Right cardiac atrium (tissue), 5 donors: ENCODE data around the gene RALGPS2. TPM values are rescaled to one million over a fixed set of nuclear protein-coding genes. Genes with fewer than 3 reads are reported as not detected.

Experiments used
- ATAC-seq, 2 donors: fragments of 200-7000 bp; cut with Tn5 transposase; one replicate each; pipeline versions ENCODE4 v1.8.0 to v1.9.1; 2020; ENCODE audit warnings: moderate library complexity in 2 of 2, mild to moderate bottlenecking in 1 of 2
- DNase-seq, 3 donors: peaks; one replicate each; pipeline ENCODE4 v3.0.0-alpha.2; 2020
- H3K27ac ChIP-seq: one replicate; pipeline ENCODE4 v1.5.1; 2013; ENCODE audit warnings: mild to moderate bottlenecking, low read length, control low read depth, moderate library complexity
- H3K27me3 ChIP-seq: one replicate; pipeline ENCODE4 v1.6.1; 2013; ENCODE audit not compliant: control insufficient read depth, insufficient read depth
- H3K4me1 ChIP-seq: one replicate; pipeline ENCODE4 v1.6.1; 2013; ENCODE audit warnings: low read length; ENCODE audit not compliant: control insufficient read depth, insufficient read depth
- H3K4me3 ChIP-seq: one replicate; pipeline ENCODE4 v1.5.1; 2013; ENCODE audit warnings: low read length, control low read depth
- H3K9me3 ChIP-seq: one replicate; pipeline ENCODE4 v1.6.1; 2013; ENCODE audit warnings: low read length; ENCODE audit not compliant: control insufficient read depth
- WGBS: extraction: QIAGEN DNeasy Blood & Tissue Kit; methylation state at CpG from one replicate; pipeline ENCODE4 v1.1.7; 2013; 5-methylcytosine and 5-hydroxymethylcytosine counted together
- intact Hi-C, 4 donors: fragments of 100-400 bp; cut with DNase I; formaldehyde crosslinking; loops; one replicate each; pipeline versions ENCODE4 v1.11.0 to v1.14.0; 2022 to 2023
- polyA plus RNA-seq: library from polyadenylated mRNA; stranded (reverse); fragments of 200-250 nt; gene quantifications from one replicate; pipeline ENCODE4 v1.2.3, GENCODE V29; 2013
- total RNA-seq, 4 donors: library from RNA; stranded (reverse); fragmentation: NEBNext Ultra II Directional; extraction: Animal tissue kit (Norgen Biotek cat#: 25700); gene quantifications; one replicate each; pipeline ENCODE4 v1.2.1, GENCODE V29; 2021
- donor health status: healthy with polysubstance abuse.
- donor health status: DM: no; HTN: yes; CAD: no.
- donor health status: DM: no; HTN: no; CAD: no.
- donor health status: DM: no; HTN: yes; CAD: no; lungs with severe emphysema.
- donor health status: DM: yes; HTN: yes; CAD: no.

The RALGPS2 gene
- total and polyA plus RNA-seq, 5 donors = 4.6 to 16.8 (median 14.7) TPM

DNA sequence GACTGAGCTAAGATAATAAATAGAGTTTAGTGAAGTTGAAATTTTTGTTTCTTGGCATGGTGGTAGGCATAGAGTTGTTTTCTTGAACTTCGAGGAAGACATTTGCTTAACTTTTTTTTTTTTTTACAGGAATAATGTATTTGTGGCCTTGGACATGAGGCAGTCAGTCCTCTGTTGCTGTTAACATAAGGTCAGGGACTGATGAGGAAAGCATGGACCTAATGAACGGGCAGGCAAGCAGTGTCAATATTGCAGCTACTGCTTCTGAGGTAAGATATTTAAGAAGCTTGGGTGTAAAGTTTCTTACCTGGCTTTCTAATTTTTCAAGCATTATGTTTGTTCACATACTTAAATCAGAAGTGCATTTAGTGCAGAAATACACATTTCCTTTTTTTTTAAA lies 51.5 kb downstream of the RALGPS2 start:
- ATAC-seq = no peak
- H3K4me3 ChIP-seq = no peak overlapping the region
- DNase-seq = no peak
- H3K27ac ChIP-seq = no peak overlapping the region
- no peaks in the 10 kb centered on the region for H3K4me1 ChIP-seq
- intact Hi-C loops = loop anchor here in 1 of 4 donors (10.0 kb wide), 1 partner anchor 228 kb away; no protein-coding TSS in a partner anchor
- 81% methylated on average over 2 of the region's 2 CpGs for WGBS
- no peaks in the 10 kb centered on the region for H3K9me3 ChIP-seq
- no peaks in the 10 kb centered on the region for H3K27me3 ChIP-seq

DNA sequence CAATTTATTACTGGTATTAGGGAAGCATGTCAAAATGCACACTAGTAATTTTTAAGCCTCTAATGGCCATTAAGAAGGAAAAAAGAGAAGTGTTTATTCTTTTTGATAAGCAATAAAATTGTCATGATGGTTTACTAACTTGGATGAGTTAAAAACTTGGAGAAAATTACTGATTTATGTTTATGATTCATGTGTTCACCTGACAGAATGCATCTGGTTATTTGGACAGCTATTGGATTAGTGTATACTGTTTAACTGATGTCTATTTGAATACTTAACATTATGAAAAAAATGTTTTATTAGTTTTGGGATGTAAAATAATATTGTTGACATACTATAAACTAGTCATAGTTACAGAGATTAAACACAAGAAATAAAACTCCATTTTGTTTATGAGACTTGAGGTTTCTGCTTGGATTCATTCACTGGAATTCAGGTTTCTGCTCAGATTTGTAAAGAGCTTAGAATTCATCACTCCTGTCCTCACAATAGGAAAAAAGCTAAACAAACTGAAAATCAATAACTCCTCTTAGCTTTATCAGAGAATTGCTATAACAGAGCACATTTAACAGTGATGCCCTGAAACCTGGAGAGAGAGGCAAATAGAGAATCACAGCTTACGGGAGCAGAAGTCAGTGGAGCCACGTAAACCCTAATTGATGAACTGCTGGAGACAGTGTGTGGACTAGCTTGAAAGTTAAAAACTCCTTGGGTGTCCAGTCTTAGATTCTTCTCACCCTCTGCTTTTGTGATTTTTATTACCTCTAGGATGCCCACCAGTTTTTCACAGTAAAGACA lies 56.7 kb downstream of the RALGPS2 start:
- H3K4me1 ChIP-seq = no peaks in the 10 kb centered on the region
- 97% methylated on average over 2 of the region's 2 CpGs for WGBS
- intact Hi-C loops = no loop called here

DNA sequence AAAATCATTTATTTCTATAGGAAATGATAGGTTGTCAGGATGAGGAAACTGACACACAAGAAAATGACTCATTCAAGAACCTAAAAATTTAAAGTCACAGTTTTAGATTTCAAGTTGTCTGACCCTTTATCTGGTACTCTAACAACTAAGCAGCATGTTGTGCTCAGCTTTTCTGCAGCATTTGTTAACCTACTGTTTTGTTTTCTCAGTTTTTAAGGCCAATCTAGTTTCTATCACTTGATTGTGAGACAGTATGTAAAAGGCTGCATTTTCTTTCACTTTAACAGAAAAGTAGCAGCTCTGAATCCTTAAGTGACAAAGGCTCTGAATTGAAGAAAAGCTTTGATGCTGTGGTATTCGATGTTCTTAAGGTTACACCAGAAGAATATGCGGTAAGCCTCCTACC lies 59.1 kb downstream of the RALGPS2 start:
- Histone ChIP-seq H3K9me3 (no peaks in the 10 kb centered on the region), H3K27ac (no peak overlapping the region), H3K27me3 (no peaks in the 10 kb centered on the region), H3K4me3 (no peak overlapping the region), H3K4me1 (no peaks in the 10 kb centered on the region)
- no peak for ATAC-seq
- DNase-seq = no peak
- intact Hi-C loops = no loop called here
- 82% methylated on average over 2 of the region's 2 CpGs for WGBS

More for the DNA sequence above, 56.7 kb downstream of the RALGPS2 start:
- Histone ChIP-seq H3K27ac (no peak overlapping the region), H3K27me3 (no peaks in the 10 kb centered on the region), H3K4me3 (no peak overlapping the region), H3K9me3 (no peaks in the 10 kb centered on the region)
- ATAC-seq (no peak), DNase-seq (no peak)

DNA sequence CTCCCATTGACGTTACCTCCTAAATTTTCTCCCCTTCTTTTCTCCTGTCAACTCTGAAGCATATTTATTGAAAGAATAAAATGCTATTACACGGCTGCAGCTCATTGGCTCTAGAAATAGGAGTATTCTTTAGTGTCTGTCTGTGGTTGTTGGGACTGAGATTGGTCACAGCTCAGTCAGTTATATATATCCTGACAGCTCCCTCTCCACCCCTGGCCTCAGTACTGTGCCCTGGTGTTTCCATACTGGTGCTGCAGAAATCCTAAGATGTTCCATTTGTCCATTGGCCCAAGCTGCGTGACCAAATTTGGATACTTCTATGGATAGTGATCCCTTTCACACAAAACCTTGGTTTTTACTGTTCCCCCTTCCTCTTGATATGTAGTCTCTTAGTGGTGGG lies 67.3 kb downstream of the RALGPS2 start:
- no peak overlapping the region for H3K27ac ChIP-seq
- H3K4me3 ChIP-seq = no peak overlapping the region
- H3K27me3 ChIP-seq = no peaks in the 10 kb centered on the region
- DNase-seq (no peak), ATAC-seq (no peak)
- 94% methylated on average over 3 of the region's 3 CpGs for WGBS
- intact Hi-C loops = no loop called here
- H3K4me1 ChIP-seq = no peaks in the 10 kb centered on the region
- H3K9me3 ChIP-seq = no peaks in the 10 kb centered on the region

DNA sequence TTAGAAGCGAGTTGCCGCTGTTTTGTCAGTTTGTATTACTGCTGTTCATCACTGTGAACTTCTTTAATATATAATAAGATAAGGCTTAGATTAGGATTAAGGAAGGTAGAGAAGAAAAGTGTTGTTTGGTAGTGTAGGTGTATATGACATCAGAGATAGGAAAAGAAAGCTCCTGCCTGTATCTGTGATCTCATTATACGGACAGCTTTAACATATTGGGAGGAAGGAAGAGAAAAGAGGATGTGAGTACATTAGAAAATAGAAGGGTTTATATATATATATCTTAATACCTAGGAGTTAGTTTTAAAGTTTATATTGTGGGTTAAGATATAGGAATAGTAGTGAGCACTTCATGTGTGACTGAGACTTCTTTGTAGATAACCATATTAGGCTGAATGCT lies 71.0 kb downstream of the RALGPS2 start:
- H3K9me3 ChIP-seq = no peaks in the 10 kb centered on the region
- 89% methylated on average over 3 of the region's 3 CpGs for WGBS
- intact Hi-C loops = no loop called here

DNA sequence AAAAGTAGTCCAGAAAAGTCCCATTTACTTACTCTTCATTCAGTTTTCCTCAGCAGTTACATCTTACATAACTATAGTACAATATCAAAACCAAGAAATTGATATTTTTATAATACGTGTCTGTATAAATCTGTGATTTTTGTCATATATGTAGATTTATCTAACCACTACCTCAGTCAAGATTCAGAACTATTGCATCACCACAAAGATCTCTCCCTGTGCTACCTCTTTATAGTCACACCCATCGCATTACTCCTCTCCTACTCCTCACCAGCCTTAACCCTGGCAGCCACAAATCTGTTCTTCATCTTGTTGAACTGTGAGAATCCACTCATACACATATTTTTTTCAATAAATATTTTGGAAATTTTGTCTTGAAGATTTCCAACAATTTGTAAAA lies 72.5 kb downstream of the RALGPS2 start:
- no peak for ATAC-seq
- 98% methylated on average over 2 of the region's 2 CpGs for WGBS
- H3K4me1 ChIP-seq = no peaks in the 10 kb centered on the region
- no peak for DNase-seq
- no peaks in the 10 kb centered on the region for H3K27me3 ChIP-seq
- no peak overlapping the region for H3K4me3 ChIP-seq
- no peaks in the 10 kb centered on the region for H3K9me3 ChIP-seq
- H3K27ac ChIP-seq = no peak overlapping the region
- intact Hi-C loops = no loop called here

More for the DNA sequence above, 71.0 kb downstream of the RALGPS2 start:
- no peak for ATAC-seq
- no peak for DNase-seq
- Histone ChIP-seq H3K4me3 (no peak overlapping the region), H3K27me3 (no peaks in the 10 kb centered on the region), H3K27ac (no peak overlapping the region), H3K4me1 (no peaks in the 10 kb centered on the region)

DNA sequence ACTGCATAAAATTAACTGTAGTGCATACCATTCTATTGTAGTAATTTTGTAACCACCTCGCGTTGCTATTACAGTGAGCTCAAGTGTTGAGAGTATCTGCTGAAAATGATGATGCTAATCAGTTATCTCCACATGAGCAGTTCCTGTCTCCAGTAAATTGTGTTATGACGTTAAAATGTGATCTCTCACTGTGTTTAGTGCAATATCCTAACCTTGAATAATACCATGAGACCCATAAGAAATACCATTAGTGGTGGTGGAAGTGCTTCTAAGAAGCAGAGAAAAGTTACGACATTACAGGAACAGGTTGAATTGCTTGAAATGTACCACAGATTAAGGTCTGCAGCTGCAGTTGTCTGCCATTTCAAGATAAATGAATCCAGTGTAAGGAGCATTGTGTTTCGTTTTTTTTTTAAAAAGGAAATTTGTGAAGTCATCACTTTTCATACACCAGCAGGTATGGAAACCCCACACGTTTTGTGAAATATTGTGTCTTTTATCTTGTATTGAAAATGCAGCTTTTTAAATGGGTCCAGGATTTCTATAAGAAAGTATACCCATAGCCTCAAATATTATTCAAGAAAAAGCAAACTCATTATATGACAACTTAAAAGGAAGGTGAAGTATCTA lies 73.3 kb downstream of the RALGPS2 start:
- DNase-seq (no peak), ATAC-seq (no peak)
- no peaks in the 10 kb centered on the region for H3K27me3 ChIP-seq
- no peaks in the 10 kb centered on the region for H3K4me1 ChIP-seq
- H3K27ac ChIP-seq = no peak overlapping the region
- H3K4me3 ChIP-seq = no peak overlapping the region
- no peaks in the 10 kb centered on the region for H3K9me3 ChIP-seq
- 88% methylated on average over 6 of the region's 6 CpGs for WGBS
- intact Hi-C loops = no loop called here

DNA sequence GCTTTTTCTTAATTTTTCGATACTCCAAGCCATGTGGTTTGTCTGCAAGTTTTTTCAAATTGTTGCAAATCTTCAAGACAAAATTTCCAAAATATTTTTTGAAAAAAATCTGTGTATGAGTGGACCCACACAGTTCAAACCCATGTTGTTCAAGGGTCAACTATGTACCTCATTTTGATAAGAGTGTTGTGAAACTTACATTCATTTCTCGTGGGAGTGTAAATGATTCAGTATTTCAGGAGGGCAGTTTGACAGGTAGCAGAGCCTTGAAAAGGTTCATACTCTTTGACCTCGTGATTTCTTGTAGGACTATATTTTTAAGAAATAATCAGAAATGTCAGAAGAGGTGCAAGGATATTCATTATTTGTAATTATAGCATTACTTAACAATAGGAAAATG lies 77.8 kb downstream of the RALGPS2 start:
- no peaks in the 10 kb centered on the region for H3K27me3 ChIP-seq
- DNase-seq (no peak), ATAC-seq (no peak)
- no peak overlapping the region for H3K27ac ChIP-seq
- no peak overlapping the region for H3K4me3 ChIP-seq
- no peaks in the 10 kb centered on the region for H3K4me1 ChIP-seq
- intact Hi-C loops = no loop called here
- 88% methylated on average over 3 of the region's 3 CpGs for WGBS
- no peaks in the 10 kb centered on the region for H3K9me3 ChIP-seq

DNA sequence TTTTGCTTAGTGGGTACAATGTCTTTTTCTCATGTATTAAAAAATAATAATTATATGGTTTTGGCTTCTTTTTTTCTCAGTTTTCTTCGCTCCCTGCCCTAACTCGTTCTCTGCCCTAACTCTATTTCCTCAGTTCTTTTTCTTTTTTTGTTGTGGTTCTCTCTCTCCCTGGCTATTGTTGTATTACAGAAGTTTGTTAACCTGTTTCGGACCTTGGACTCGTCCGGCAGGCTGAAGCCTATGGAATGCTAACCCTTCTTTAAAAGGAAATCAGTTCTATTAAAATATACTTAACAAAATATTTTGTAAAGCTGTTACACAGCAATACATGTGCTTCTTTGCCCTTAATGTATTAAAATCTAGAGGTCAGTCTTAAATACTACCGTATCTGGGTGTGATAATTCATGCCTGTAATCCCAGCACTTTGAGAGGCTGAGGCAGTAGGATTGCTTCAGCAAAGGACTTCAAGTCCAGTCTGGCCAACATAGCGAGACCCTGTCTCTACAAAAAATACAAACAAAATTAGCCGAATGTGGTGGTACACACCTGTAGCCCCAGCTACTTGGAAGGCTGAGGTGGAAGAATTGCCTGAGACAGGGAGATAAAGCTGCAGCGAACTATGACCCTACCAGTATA lies 81.7 kb downstream of the RALGPS2 start:
- intact Hi-C loops = no loop called here

DNA sequence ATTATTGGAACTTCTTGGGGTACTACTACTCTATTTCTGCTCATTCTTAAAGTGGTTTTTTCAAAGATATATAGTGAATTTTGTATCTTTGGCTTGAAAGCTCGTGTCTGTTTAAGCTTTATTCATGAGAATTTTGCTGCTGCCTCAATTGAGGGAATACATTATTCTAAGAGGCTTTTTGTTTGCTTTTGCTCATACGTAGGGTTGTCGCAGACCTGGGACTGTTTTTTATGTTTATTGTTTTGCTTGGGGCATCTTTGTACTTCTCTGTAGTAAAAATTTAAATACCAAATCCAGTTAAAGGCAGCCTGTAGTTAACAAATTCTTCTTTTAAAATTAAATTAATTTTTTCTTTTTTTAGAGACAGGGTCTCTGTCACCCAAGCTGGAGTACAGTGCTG lies 83.5 kb downstream of the RALGPS2 start:
- intact Hi-C loops = no loop called here
- Histone ChIP-seq H3K27ac (no peak overlapping the region), H3K4me3 (no peak overlapping the region), H3K4me1 (no peaks in the 10 kb centered on the region), H3K9me3 (no peaks in the 10 kb centered on the region), H3K27me3 (no peaks in the 10 kb centered on the region)
- DNase-seq (no peak), ATAC-seq (no peak)
- 94% methylated on average over 3 of the region's 3 CpGs for WGBS

More for the DNA sequence above, 81.7 kb downstream of the RALGPS2 start:
- ATAC-seq = no peak
- Histone ChIP-seq H3K9me3 (no peaks in the 10 kb centered on the region), H3K27ac (no peak overlapping the region), H3K4me3 (no peak overlapping the region), H3K27me3 (no peaks in the 10 kb centered on the region), H3K4me1 (no peaks in the 10 kb centered on the region)
- 91% methylated on average over 9 of the region's 9 CpGs for WGBS
- DNase-seq = no peak

DNA sequence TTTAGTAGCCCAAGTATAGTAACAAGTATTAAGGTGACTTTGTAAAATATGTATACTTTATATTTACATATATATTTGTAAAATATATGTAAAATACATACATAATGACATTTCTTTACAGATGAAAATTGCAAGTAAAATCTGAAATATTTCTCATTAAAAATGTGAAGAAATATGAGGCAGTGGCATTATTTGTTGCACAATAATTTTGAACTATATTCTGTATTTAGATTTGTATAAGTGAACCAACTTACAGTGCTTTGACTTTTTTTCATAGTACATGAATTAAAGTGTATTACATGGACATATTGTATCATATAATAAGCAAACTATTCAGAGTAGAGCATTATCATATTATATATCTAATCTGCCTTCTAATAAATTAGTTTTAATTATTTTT lies 85.5 kb downstream of the RALGPS2 start:
- H3K4me3 ChIP-seq = no peak overlapping the region
- no peak overlapping the region for H3K27ac ChIP-seq
- DNase-seq = no peak
- no peaks in the 10 kb centered on the region for H3K4me1 ChIP-seq
- H3K9me3 ChIP-seq = no peaks in the 10 kb centered on the region
- no peaks in the 10 kb centered on the region for H3K27me3 ChIP-seq
- intact Hi-C loops = loop anchor here in 2 of 4 donors (5.0 to 10.0 kb wide), 2 partner anchors 192 to 194 kb away; no protein-coding TSS in a partner anchor
- ATAC-seq = no peak
